Globus pallidus (tissue), 1 donor: ENCODE data around the gene MYO16.

Experiments used
- DNase-seq: peaks from one replicate; pipeline ENCODE4 v3.0.0-alpha.2; 2015; ENCODE audit warnings: low spot score

MYO16 gene

GRCh38 chr13:109126891-109127641 is 497.7 kb downstream of the MYO16 start:
- peak; percentile 31 for DNase-seq

DNA sequence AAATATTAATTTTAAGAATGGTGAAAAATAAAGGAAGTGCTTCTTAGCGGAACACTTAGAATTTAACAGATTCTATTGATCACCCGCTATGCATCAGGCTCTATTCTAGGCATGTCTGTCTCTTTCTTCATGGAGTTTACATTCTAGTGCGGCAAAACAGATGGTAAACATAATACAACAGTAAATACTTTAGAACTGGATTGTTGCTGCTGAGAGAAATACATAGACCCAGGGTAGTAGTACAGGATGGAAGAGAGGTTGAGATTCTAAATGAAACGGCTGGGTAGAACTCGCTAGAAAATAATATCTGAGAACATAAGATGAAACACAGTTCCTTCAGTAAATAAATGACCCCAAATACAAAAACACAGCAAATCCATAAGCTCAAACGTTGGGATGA is 498.7 kb downstream of the MYO16 start:
- DNase-seq = no peak

DNA sequence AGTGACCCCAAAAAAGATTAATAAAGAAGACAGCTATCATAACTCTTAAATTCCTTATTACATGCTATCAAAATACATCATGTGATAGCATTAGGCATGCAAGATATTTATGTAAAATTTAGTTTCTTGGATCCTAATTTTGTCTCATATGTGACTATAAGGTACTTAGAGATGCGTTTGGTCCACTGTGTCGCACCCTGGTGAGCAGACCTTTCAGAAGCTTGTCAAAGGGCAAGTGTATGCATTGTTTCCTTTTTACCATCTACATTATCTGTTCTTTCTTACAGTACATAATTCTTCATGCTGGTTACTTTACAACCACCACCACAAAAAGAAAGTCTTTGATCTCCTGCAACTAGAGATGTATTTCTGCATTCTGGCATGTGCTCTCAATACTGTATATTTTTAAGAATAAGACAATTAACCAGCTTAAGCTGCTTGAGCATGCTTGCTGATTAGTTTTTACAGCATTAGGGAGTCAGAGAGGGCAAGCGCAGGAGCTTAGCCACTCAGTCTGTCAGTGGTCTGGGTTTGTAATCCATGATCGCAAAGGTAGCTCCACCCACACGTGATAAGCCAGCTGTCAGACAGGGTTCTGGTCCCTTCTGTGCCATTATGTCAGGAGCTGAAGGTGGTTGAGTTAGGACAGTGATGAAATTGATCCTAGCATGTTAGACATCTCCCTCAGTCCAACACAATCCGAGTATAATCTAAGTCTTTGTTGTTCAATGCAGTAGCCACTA is 500.9 kb downstream of the MYO16 start:
- no peak for DNase-seq

GRCh38 chr13:109131698-109132257 is 502.4 kb downstream of the MYO16 start:
- DNase-seq = peak; percentile 45

- no peak for DNase-seq
Measured at GRCh38 chr13:109135018-109135417, 505.6 kb downstream of the MYO16 start.

- DNase-seq = no peak
Measured at GRCh38 chr13:109136873-109137272, 507.5 kb downstream of the MYO16 start.

DNA sequence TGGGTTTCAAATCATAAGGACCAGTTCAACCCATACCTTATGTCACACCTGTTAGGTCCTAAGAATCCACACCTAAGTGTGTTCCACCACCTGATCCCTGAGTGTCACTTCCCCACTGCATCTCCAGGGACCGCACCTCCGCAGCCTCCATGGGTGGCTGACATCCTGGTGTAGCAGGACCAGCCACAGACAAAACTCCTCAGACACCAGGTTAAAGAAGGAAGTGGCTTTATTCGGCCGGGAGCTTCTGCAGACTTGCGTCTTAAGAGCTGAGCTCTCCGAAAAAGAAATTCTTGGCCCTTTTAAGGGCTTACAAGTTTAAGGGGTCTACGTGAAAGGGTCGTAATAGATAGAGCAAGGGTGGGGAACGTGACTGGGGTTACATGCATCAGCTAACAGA is 509.9 kb downstream of the MYO16 start:
- no peak for DNase-seq

GRCh38 chr13:109140054-109140453 is 510.6 kb downstream of the MYO16 start:
- no peak for DNase-seq

GRCh38 chr13:109140479-109141349 is 511.3 kb downstream of the MYO16 start:
- DNase-seq = no peak

- no peak for DNase-seq
Measured at GRCh38 chr13:109141706-109142105, 512.3 kb downstream of the MYO16 start.

DNA sequence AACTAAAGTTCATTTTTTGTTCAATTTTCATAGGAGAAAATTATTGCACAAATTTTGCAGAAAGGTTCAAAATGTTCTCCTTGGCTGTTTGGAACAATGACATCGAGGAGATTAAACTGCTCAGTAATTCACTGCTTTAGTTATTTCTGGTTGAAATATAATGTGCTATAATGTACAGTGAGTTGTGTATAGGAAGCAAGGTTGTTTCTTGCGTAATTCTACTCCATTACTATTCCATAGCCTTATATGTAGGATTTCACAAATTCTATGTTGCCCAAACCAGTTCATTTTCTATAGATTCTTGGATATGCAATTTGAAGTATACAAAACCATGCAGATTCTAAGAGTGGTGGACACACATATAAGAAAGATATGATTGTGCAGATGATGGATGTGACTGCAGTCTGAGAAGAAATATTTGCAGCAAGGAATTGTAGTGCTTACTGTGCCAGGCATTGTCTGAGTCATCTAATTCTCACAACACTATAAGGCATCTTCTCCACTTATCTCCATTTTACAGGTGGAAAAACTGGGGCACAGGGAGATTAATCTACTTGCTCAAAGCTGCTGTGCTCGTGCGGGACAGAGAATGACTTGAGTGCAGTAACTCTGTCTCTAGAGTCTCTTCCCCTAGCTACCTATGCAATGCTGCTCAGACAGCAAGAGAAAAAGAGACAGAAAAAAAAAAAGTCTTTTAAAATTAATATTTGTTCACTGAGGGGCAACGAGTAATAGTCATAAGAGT is 515.5 kb downstream of the MYO16 start:
- DNase-seq = no peak

- peak; percentile 62 for DNase-seq
Measured at GRCh38 chr13:109145631-109146030, 516.2 kb downstream of the MYO16 start.

GRCh38 chr13:109146393-109146792 is 517.0 kb downstream of the MYO16 start:
- no peak for DNase-seq

GRCh38 chr13:109146912-109147647 is 517.7 kb downstream of the MYO16 start:
- no peak for DNase-seq

GRCh38 chr13:109148243-109148642 is 518.8 kb downstream of the MYO16 start:
- no peak for DNase-seq

GRCh38 chr13:109150696-109151095 is 521.3 kb downstream of the MYO16 start:
- no peak for DNase-seq

DNA sequence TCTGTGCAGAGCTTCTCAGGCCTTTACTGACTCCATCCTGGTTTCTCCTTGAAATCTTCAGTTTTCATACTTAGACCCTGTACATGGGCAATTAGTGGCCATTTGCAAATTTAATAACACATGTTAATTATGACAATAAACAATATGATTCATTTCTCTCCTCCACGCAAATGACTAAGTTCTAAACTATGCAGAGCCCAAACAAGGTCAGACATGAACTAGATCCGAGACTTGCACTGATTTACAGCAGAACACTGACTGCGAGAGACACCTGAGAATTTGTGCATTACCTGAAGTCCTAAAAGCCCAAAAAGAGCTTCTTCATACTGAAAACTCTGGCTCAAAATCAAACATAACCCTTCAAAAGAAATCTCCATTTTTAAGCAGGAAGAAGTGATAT is 521.8 kb downstream of the MYO16 start:
- DNase-seq = no peak

- DNase-seq = no peak
Measured at GRCh38 chr13:109151696-109152095, 522.3 kb downstream of the MYO16 start.

GRCh38 chr13:109152311-109152820 is 523.0 kb downstream of the MYO16 start:
- no peak for DNase-seq

DNA sequence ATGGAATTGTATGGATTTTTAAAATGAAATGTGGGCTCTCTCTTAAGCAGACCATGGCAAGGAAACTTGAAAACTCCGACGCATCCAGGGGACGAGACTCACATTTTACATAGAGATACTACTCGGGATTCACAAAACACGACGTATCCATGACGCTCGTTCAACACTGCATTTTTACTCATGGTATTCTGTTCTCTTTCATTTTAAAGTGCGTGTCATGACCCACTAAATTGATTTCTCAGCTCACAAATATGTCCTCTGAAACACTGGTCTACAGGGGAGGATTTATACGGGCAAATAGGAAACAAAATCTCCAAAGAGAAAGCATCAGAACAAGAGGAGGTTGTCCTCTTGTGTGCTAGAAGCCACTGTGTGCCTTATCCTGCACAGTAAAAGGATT is 523.5 kb downstream of the MYO16 start:
- DNase-seq = no peak

- no peak for DNase-seq
Measured at GRCh38 chr13:109154146-109154545, 524.7 kb downstream of the MYO16 start.
